Left ventricle myocardium superior (tissue), 1 donor: ENCODE results near the gene EPS15. TPM values are rescaled to one million over a fixed set of nuclear protein-coding genes. Genes with fewer than 3 reads are reported as not detected.
"Not testable (repeated sequence)": the region's sequence is repeated elsewhere in the genome, so short reads cannot be mapped to it uniquely, and the experiment has no call there.

Experiments used
- ATAC-seq: fragments of 200-7000 bp; cut with Tn5 transposase; one replicate; pipeline ENCODE4 v1.9.1; 2020; ENCODE audit warnings: mild to moderate bottlenecking, moderate library complexity
- DNase-seq: peaks from one replicate; pipeline ENCODE4 v3.0.0-alpha.2; 2020
- intact Hi-C: fragments of 100-400 bp; cut with micrococcal nuclease; formaldehyde crosslinking; loops from one replicate; pipeline ENCODE4 v1.11.0; 2022
- total RNA-seq: library from RNA; stranded (reverse); fragmentation: NEBNext Ultra II Directional; extraction: Animal tissue kit (Norgen Biotek cat#: 25700); gene quantifications from one replicate; pipeline ENCODE4 v1.2.1, GENCODE V29; 2021
- donor health status: DM: no; HTN: yes; CAD: no; lungs with severe emphysema.

EPS15 gene
- total RNA-seq, 1 donor from 2014 or later, result 71.6 TPM

DNA sequence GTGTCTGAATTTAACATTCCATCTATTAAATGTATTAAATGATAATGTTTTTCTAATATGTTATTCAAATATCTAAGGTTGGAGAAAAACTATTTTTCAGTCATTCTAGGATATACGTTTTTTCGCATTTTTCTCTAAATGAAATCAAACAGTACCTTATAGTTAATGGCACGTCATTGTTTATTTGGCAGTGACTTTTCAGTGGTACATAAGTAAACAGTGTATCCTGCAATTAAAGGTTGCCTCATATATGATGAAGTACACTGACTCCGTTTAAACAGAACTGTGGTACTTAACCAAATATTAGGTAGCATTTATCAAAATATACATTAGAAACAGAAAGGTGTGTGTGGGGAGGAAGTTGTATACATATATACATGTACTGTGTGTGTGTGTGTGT, 79.2 kb downstream of the EPS15 start:
- intact Hi-C loops, result no loop called here
- DNase-seq (no peak), ATAC-seq (no peak)

DNA sequence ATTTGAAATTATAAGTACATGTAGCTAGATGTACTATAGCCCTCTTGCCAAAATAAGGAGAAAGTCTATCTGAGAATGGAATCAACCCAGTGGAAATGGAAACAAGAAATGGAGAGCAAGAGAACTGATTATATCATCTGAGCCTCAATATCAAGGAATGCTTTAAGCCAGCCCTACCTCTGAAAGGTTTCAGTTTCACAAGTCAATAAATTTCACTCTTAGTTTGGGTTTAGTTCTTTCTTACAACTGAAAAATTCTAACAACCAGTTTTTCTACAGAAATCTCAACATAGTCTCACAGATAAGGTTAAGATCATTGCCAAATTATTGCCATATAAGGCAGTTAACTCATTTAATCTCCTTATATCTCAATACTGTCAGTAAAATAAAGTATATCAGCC, 80.0 kb downstream of the EPS15 start:
- DNase-seq, result no peak
- intact Hi-C loops, result no loop called here
- ATAC-seq, result no peak

DNA sequence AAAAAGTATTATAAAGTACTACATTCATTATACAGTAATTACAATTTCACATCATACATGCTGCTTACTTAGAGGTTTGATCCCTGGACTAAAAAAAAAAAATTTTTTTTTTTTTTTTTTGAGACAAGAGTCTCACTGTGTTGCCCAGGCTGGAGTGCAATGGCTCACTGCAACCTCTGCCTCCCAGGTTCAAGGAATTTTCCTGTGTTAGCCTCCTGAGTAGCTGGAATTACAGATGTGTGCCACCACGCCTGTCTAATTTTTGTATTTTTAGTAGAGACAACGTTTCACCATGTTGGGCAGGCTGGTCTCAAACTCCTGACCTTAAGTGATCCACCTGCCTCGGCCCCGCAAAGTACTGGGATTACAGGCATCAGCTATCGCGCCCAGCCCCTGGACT, 81.7 kb downstream of the EPS15 start:
- DNase-seq, intact Hi-C loops, ATAC-seq: not testable (repeated sequence)

DNA sequence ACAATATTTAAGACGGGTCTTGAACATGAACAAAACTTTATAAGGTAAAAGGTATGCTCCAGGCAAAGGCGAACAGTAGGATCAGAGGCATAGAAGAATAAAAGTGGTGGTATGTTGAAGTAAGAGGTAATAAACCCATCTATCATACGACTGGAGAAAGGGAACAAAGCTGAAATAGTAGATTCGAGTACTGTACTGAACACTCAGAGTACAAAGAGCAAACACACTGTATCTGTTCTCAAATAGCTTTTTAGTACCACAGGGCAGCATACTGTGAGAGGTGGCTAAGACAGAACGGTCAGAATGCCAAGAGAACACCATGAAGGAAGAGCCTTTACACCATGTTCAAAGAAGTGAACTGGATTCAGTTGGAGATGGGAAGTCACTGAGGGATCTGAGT, 83.2 kb downstream of the EPS15 start:
- ATAC-seq, result no peak
- no peak for DNase-seq
- intact Hi-C loops, result no loop called here

DNA sequence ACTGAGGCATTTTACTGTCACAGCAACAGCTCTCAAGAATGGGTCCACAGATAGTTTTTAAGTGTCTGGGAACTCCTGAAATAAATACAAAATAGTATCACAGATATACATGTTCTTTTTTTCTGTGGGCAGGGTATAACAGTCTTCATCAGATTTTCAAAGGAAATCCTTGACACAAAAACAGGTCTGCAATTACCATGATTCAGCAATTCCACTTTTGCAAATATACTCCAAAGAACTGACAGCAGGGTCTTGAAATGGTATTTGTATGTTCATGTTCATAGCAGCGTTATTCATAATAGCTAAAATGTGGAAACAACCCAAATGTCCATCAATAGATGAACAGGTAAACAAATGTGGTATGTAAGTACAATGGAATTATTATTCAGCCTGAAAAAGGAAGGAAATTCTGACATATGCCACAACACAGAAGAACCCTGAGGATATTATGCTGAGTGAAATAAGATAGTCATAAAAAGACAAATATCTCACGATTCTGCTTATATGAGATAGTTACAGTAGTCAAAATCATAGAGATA, 85.0 kb downstream of the EPS15 start:
- ATAC-seq, result no peak
- intact Hi-C loops, result no loop called here
- no peak for DNase-seq

DNA sequence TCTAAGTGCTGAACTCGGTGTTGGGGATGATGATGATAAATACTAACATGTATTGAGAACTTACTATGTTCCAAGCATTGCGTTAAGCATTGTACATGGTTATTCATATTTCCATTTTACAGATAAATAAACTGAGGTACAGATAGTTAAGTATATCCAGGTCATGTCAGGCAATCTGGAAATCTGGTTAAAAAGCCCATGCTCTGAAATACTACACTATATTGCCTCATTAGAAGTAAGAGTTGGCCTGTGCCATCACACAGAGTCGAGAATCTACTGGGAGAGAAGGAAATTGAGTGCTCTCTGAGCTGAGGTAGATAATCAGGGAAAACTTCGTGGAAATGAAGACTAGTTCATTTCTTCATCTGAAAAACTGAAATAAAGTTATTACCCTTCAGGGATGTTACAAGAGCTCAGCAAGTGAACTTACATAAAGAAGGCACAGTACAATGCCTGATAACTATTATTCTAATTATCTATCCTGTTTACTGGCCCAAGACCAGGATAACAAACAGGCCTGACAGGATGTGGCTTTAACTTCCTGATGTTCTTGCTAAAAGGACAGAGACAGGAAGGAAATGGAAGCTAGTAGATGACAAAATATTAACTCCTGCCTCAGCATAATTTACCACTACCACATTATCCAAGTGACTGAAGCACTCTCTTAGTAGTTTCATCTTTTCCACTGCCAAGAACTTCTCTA, 85.6 kb downstream of the EPS15 start:
- ATAC-seq, result peak; percentile 71
- DNase-seq, result no peak
- intact Hi-C loops, result no loop called here

DNA sequence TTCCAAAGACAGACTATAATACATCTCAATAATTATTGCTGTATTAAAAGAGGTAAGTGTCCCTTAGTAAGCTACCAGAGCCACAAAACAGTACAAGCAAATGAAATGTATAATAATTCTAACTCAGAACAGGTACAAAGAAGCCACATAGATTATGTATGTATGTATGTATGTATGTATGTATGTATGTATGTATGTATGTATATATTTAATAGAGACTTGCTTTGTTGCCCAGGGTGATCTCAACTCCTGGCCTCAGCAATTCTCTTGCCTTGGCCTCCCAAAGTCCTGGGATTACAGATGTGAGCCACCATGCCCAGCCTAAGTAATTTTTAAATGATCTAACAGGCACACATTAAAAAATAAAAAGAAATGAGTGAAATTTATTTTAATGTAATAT, 86.9 kb downstream of the EPS15 start:
- no peak for ATAC-seq
- intact Hi-C loops, result no loop called here
- no peak for DNase-seq

DNA sequence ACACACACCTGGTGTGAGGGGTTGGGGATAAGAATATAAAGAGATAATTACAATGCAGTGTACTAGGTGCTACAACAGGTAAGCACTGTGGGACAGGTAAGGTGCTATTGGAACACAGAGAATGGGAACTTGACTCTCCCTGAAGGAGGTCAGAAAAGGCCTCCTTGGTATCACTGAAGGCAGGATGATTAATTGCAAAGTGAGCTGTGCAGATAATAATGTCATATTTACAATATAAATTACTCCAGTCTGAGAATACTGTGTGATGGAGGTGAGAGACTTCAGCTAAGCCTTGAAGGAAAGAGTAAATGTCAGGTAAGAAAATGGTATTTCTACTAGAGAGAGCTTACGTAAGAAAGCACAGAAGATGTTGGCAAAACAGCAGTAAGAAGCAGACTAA, 91.6 kb downstream of the EPS15 start:
- DNase-seq, result no peak
- intact Hi-C loops, result no loop called here
- no peak for ATAC-seq

DNA sequence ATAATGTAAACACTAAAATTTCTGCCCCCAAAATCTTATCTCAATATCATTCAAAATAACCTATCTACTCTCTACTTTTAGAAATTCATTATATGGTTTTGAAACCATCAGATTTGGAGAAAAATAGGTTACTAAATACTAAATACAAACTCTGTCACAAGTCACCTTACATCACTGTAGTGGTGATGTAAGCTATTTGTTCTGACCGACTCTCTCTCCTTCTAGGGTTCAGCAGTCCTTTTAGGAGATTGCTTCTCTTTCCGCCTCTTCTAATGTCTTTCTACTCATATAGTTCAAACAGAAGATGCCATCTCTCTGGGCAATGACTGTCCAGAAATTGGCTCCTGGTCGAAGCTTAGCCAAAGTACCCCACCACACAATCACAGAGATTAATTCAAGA, 93.1 kb downstream of the EPS15 start:
- intact Hi-C loops, result no loop called here
- ATAC-seq, result no peak
- no peak for DNase-seq

DNA sequence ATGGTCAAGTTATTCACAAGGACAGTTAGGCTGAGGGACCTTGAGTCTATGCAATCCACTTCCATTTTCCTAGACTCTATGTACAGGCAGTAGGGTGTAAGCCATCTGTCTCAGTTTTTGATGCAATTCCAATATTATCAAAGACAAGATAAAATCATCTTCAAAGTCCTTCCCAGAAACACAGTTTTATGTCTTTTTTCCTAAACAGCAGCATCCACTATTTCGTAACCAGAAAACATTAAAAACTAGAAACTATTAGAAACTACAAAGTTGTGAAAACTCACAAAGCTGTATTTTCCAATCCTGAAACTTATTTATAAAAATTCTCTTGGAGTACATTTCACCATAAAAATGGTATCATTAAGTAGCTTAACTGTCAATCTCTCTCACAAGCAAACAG, 93.8 kb downstream of the EPS15 start:
- intact Hi-C loops, result no loop called here
- ATAC-seq, result no peak
- no peak for DNase-seq

DNA sequence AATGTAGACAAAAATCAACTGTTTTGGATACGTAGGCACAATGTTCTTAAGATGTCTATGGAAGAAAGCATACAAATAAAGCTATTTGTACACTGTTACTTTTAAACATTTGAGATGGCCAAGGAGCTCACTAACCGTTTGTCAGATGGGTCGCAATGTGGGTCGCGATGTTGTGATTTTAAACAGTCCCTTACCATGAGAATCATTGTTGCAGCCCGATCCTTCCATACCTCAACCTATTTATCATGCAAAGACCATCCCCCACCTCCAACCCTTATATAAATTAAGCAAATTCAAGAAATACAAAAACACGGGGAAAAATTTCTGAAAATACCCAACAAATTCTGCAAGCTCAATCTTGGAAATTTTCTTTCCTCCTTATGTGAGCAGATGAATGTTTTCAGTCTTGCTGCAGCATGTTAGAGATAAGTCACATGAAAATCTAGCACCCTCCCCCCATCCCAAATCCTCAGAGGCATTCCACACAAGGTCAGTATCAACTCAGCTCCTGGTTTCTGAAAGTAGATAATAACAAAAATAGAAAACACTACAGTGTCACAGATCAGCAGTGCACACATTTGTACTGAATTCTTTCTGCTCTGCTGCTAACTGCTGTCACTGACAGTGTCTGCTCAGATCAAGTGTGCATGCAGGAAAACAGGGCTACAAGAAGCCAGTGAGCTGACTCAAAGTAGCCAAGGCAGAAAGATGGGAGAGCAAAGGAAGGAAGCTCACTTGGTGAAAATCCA, 95.8 kb downstream of the EPS15 start:
- ATAC-seq (peak; percentile 87), DNase-seq (no peak)
- intact Hi-C loops, result no loop called here

DNA sequence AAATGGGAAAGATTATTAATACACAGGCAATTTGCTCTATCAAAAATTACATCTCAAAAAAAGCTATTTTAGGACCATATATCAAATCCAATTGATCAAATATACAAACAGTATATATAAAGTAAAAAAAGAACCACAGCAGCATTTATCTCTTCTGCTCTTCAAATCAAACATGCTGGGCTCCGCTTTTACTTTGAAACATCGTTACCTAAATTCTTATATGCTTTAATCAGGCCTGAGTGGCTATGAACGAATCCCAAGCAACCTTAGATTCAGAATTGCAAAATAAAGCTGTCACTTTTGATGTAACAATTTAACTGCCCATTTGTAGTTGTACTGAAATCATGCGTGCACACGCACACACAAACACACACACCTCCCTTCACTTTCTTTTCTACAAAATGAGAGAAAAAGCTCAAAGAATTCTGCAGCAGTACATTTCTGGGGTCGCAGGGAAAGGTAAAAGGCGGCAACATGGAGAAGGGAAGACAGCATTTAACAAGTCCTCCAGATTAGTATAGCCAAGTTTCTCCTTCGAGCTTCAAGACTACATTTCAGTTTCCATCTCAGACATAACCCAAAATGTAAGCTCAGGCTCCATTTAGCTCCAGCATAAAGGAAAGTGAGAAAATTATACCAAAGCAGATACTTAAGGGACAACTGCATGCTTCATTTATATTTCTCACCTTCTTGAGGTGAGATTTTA, 96.5 kb downstream of the EPS15 start:
- peak; percentile 20 for ATAC-seq
- DNase-seq, result no peak
- intact Hi-C loops, result no loop called here

DNA sequence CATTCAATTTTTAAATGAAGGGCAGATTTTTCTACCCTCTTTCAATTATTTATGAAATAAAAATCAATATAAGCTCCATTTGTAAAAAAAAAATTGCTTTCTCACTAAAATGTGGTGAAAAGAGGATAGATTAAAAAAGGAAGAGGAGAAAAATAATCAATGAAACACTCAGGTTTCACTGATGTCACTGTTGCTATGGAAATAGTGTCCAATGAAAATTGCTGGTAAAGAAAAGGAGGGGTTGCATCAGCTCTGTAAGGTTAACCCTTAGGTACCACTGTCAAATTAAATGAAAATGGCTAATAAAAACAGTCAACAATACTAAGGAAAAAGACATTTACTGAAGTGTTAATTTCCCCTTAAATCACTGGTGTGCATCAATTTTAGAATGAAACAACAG, 97.1 kb downstream of the EPS15 start:
- DNase-seq, result no peak
- ATAC-seq, result peak; percentile 71
- intact Hi-C loops, result no loop called here

DNA sequence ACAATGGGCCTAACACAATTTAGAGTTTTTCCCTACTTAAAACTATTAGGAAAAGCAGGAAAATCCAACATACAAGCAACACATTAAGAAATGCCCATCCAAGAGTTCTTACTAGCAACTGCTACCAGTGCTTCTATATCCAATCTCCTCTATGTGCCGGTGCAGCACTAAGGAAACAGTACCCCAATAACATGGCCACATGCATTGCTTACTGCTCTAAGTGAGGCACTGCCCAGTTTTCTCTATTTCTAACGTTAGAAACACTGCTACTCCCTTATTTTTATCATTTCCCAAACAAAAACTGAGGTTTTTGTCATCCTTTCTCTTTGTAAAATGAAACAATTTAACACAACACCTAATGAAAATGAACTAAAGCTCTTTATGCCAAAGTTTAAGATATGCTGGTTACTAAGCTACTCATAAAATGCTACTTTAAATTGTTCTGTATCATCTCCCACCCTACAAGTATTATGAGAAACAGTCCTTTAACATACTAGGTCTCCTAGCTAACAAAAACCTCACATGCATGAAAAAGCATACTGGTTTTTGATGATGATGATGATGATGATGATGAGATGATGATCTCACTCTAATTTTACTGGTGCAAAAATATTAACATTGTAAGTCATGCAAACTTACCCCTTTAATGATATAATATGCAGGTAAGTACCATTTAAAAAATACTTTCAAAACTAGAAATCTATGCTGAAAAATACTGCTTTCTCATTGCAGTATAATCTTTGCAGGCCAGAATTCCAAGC, 98.0 kb downstream of the EPS15 start:
- no peak for DNase-seq
- intact Hi-C loops, result no loop called here
- ATAC-seq, result no peak

DNA sequence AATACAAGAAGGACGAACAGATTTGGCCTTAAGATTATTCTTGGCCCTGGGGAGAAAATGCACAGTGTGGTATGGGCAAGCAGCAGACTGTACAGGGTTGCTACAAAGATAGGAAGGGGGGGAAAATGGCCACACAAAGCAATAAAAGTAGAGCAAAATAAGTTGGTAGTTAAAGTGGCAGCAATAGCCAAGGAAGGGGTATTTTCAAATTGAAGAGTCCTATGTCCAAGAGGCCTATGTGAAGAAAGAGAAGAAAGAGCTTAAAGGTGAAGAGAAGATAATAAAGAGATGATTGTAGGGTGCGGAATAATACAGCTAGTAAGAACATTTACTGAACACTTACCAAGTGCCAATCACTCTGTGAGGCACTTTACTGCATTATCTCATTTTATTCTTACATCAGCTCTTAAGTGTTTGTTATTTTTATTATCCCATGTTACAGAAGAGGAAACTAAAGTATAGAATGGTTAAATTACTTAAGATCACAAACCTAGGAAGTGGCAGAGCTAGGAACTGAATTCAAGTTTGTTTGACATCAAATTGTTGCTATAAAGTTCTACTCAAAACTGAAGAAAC, 100.6 kb downstream of the EPS15 start:
- DNase-seq (no peak), ATAC-seq (peak; percentile 18)
- intact Hi-C loops, result no loop called here

DNA sequence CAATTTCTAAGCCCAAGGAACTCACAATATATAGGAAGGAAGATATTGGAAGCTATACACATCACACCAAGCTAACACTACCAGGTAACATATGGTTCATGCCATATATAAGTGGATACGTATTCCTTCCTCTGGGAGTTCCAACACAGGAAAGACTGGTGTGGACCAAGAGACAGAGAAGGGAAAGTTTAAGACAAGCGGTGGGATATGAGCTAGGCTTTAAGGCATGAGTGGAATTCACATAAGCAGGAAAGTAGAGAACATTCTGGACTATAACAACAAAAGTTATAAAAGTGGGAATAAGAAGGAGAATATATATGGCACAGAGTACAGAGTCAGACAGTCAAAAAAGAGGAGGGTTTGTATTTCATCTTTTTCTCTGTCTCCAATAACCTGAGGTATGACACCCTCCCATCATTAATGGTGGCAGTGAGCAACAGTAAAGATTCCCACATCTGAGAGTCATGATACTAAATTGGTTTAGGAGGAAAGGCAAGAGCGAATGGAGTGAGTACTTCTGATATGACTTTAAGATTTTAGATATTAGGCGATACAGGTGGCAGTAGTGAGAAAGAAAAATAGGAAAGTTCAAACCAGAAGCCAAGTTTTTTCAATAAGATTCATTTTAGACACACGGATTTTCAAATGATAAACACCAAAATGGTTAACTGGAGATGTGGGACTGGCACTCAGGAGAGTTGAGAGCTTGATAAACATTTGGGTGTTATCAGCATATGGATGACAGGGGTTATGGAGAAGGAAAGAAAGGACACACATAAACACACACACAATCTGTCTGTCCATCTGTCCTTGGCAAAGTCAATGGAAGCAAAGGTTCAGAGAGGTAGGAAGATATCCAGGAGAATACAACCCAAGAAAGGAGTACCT, 101.3 kb downstream of the EPS15 start:
- DNase-seq (no peak), ATAC-seq (no peak)
- intact Hi-C loops, result no loop called here

DNA sequence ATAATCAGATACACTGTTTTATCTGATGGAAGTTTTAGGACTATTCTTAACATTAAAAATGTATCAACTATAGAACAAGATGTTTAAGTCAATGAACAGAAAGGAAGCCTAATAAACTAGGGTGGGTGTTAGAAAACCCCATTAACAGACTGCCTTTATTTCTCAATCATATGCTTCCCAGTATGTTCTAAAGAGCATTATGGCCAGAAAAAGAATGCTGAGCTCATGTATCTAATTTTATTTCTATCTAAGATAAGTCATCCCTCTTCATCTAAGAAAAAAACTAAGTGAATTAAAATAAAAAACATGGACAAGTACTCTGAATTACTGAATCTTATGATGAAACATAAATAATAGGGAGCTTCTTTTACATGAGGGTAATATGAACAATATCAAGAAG, 102.2 kb downstream of the EPS15 start:
- intact Hi-C loops, result no loop called here
- DNase-seq (no peak), ATAC-seq (no peak)

DNA sequence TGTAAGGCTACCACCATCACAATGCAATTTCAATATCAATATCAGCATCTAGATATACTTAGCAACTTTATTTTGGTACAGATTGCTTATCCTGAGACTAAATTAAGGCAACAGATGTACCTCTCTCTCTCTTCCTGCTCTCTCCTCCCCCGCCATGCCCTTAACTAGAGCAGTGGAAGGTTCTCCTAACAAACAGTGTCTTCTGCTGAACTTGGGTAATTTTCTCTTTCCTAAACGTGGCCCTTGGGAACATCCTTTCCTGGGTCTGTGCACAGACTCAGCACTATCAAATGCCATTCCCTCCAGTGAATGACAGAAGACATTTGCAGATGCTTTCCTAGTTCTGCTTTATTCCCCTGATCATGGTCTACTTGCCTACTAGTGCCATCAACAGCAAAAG, 103.1 kb downstream of the EPS15 start:
- DNase-seq, result no peak
- ATAC-seq, result peak; percentile 39
- intact Hi-C loops, result no loop called here
